Measurements from ENCODE around the gene ZDHHC13.
"Not testable (repeated sequence)": the region's sequence is repeated elsewhere in the genome, so short reads cannot be mapped to it uniquely, and the experiment has no call there.

Gene ZDHHC13

GRCh38 chr11:19094859-19095258, 22.1 kb upstream of the ZDHHC13 start:
- DNase-seq (ENCODE audit: extremely low read depth in 1 of 2, low read depth in 1 of 2): no peak

- no peak for DNase-seq (ENCODE audit: extremely low read depth in 1 of 2, low read depth in 1 of 2)
These were observed 17.9 kb upstream of the ZDHHC13 start for GRCh38 chr11:19099093-19099492.

- no peak for DNase-seq (ENCODE audit: extremely low read depth in 1 of 2, low read depth in 1 of 2)
These were observed 16.1 kb upstream of the ZDHHC13 start for GRCh38 chr11:19100885-19101284.

- no peak for DNase-seq (ENCODE audit: extremely low read depth in 1 of 2, low read depth in 1 of 2)
These were observed 15.0 kb upstream of the ZDHHC13 start for GRCh38 chr11:19101796-19102520.

GRCh38 chr11:19102521-19102900, 14.5 kb upstream of the ZDHHC13 start:
- no peak for DNase-seq (ENCODE audit: extremely low read depth in 1 of 2, low read depth in 1 of 2)

- no peak for DNase-seq (ENCODE audit: extremely low read depth in 1 of 2, low read depth in 1 of 2)
These were observed 12.0 kb upstream of the ZDHHC13 start for GRCh38 chr11:19105011-19105410.

- no peak for DNase-seq (ENCODE audit: extremely low read depth in 1 of 2, low read depth in 1 of 2)
These were observed 9.8 kb upstream of the ZDHHC13 start for GRCh38 chr11:19107125-19107524.

GRCh38 chr11:19110295-19110694, 6.7 kb upstream of the ZDHHC13 start:
- no peak for DNase-seq (ENCODE audit: extremely low read depth in 1 of 2, low read depth in 1 of 2)

GRCh38 chr11:19111809-19112208, 5.2 kb upstream of the ZDHHC13 start:
- no peak for DNase-seq (ENCODE audit: extremely low read depth in 1 of 2, low read depth in 1 of 2)

GRCh38 chr11:19116276-19116970, 545 bp upstream of the ZDHHC13 start:
- no peak for DNase-seq (ENCODE audit: extremely low read depth in 1 of 2, low read depth in 1 of 2)

GRCh38 chr11:19117760-19118097, 761 bp downstream of the ZDHHC13 start:
- no peak for DNase-seq (ENCODE audit: extremely low read depth in 1 of 2, low read depth in 1 of 2)

- DNase-seq (ENCODE audit: extremely low read depth in 1 of 2, low read depth in 1 of 2): no peak
These were observed 4.7 kb downstream of the ZDHHC13 start for GRCh38 chr11:19121646-19122045.

GRCh38 chr11:19122960-19123615, 6.1 kb downstream of the ZDHHC13 start:
- DNase-seq (ENCODE audit: extremely low read depth in 1 of 2, low read depth in 1 of 2): no peak

- not testable (repeated sequence) for DNase-seq (ENCODE audit: extremely low read depth in 1 of 2, low read depth in 1 of 2)
These were observed 9.8 kb downstream of the ZDHHC13 start for GRCh38 chr11:19126562-19127325.

- DNase-seq (ENCODE audit: extremely low read depth in 1 of 2, low read depth in 1 of 2): no peak
These were observed 17.0 kb downstream of the ZDHHC13 start for GRCh38 chr11:19134004-19134403.

GRCh38 chr11:19136884-19137283, 19.9 kb downstream of the ZDHHC13 start:
- not testable (repeated sequence) for DNase-seq (ENCODE audit: extremely low read depth in 1 of 2, low read depth in 1 of 2)

GRCh38 chr11:19145319-19145718, 28.4 kb downstream of the ZDHHC13 start:
- DNase-seq (ENCODE audit: extremely low read depth in 1 of 2, low read depth in 1 of 2): no peak

GRCh38 chr11:19156892-19157291, 39.9 kb downstream of the ZDHHC13 start:
- DNase-seq (ENCODE audit: extremely low read depth in 1 of 2, low read depth in 1 of 2): no peak

GRCh38 chr11:19160847-19161246, 43.9 kb downstream of the ZDHHC13 start:
- no peak for DNase-seq (ENCODE audit: extremely low read depth in 1 of 2, low read depth in 1 of 2)

GRCh38 chr11:19161651-19162050, 44.7 kb downstream of the ZDHHC13 start:
- DNase-seq (ENCODE audit: extremely low read depth in 1 of 2, low read depth in 1 of 2): no peak

GRCh38 chr11:19162951-19163505, 46.1 kb downstream of the ZDHHC13 start:
- DNase-seq (ENCODE audit: extremely low read depth in 1 of 2, low read depth in 1 of 2): no peak
